Right lobe of liver (tissue), 6 donors: ENCODE measurements around the gene IL18RAP. TPM values are rescaled to one million over a fixed set of nuclear protein-coding genes. Genes with fewer than 3 reads are reported as not detected.

Source experiments
- ATAC-seq, 4 donors: fragments of 200-7000 bp; cut with Tn5 transposase; one replicate each; pipeline ENCODE4 v1.9.1; 2020; ENCODE audit warnings: mild to moderate bottlenecking in 4 of 4, moderate library complexity in 4 of 4
- DNase-seq, 3 donors: peaks; one replicate each; pipeline ENCODE4 v3.0.0-alpha.2; 2020
- H3K27ac ChIP-seq, 3 donors: fragments of 200-600 bp; one replicate each; pipeline ENCODE4 v1.8.0; 2022
- H3K27me3 ChIP-seq, 2 donors: fragments of 200-600 bp; one replicate each; pipeline ENCODE4 v1.8.0; 2022
- H3K36me3 ChIP-seq, 4 donors: fragments of 200-600 bp; sonication (generic) in 1 of 4; one replicate each; pipeline versions ENCODE4 v1.5.1 to v1.8.0; 2017 to 2022; ENCODE audit warnings: control low read depth in 1 of 4
- H3K4me1 ChIP-seq, 4 donors: fragments of 200-600 bp; sonication (generic) in 1 of 4; one replicate each; pipeline versions ENCODE4 v1.5.1 to v1.8.0; 2017 to 2022; ENCODE audit warnings: control low read depth in 1 of 4
- H3K4me3 ChIP-seq, 3 donors: fragments of 200-600 bp; one replicate each; pipeline ENCODE4 v1.8.0; 2022
- H3K9me3 ChIP-seq, 4 donors: fragments of 200-600 bp; sonication (generic) in 1 of 4; one replicate each; pipeline versions ENCODE4 v1.5.1 to v1.8.0; 2017 to 2022; ENCODE audit warnings: control low read depth in 1 of 4
- CTCF ChIP-seq, 4 donors: fragments of 200-600 bp in 3 of 4; fragments of 450-650 bp in 1 of 4; IDR thresholded peaks; one replicate each; pipeline versions ENCODE4 v1.5.1 to v1.8.0; 2016 to 2022; ENCODE audit warnings: antibody characterized with exemption in 4 of 4, mild to moderate bottlenecking in 2 of 4
- POLR2A ChIP-seq: fragments of 450-650 bp; IDR thresholded peaks from one replicate; pipeline ENCODE4 v1.6.1; 2017; ENCODE audit warnings: antibody characterized with exemption, mild to moderate bottlenecking
- WGBS: methylation state at CpG from one replicate; pipeline ENCODE4 v1.1.6; 2018; ENCODE audit warnings: low coverage, low lambda C conversion rate; ENCODE audit not compliant: insufficient coverage; ENCODE audit errors: missing lambda C conversion rate; 5-methylcytosine and 5-hydroxymethylcytosine counted together
- intact Hi-C, 2 donors: fragments of 100-400 bp; cut with DNase I; formaldehyde crosslinking; loops; one replicate each; pipeline versions ENCODE4 v1.11.2 to v1.14.1; 2022
- total RNA-seq, 6 experiments: library from RNA; depleted of rRNA in 2 of 6; stranded (reverse); fragments of >200 nt in 2 of 6; fragmentation: NEBNext Ultra II Directional in 3 of 6; extraction: Animal tissue kit (Norgen Biotek cat#: 25700) in 3 of 6; gene quantifications; one replicate each; pipeline versions ENCODE4 v1.1.0 to v1.2.4, GENCODE V29; 2016 to 2023
- donor health status: DM: no; HTN: yes; CAD: no.
- donor health status: DM: no; HTN: no; CAD: no.
- donor health status: DM: no; HTN: no; CAD: no.
- donor health status: DM: no; HTN: yes; CAD: no.
- donor health status: DM: no; HTN: yes; CAD: no.

The IL18RAP gene
- total RNA-seq, 6 experiments from 2014 or later = 0.22 to 2.7 (median 0.67) TPM

DNA sequence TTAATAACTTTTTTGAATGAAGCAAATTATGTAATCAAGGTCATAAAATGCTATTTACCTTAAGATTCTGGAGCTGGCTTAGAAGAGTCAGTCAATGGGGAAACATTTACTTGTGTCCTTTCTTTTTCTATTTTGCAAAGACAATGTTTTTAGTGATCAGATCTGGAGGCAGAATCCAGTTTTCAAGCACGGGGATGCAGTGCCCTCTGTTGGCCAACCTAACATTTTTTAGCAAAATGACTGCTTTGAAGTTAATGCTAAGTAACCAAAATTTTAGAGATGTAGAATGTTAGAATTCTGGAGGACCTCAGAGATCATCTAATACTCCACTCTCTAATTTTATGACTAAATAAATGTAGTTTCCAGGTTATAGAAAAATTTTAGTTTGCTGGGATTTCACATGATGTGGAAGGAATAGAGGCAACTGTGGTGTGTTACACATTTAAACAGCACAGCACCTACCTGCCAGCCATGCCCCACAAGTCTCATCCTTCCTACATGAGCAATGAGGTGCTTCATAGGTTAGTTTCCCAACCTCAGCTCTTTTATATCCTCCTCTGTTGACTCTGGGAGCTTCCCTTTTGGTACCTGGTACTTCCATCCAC, 26.5 kb downstream of the IL18RAP start:
- no peak overlapping the region for H3K27ac ChIP-seq
- H3K4me1 ChIP-seq = no peaks in the 10 kb centered on the region
- 0% methylated on average over 1 of the region's 1 CpG for WGBS
- peak; percentile 63 to 73 (median 67) for ATAC-seq
- no peaks in the 10 kb centered on the region for H3K27me3 ChIP-seq
- TF ChIP-seq POLR2A (no peak), CTCF (IDR thresholded peaks at IDR 0.05) (peak; percentile 69 to 76 (median 72))
- no peaks in the 10 kb centered on the region for H3K36me3 ChIP-seq
- peak in 1 of 3 donors; percentile 22 for DNase-seq
- no peaks in the 10 kb centered on the region for H3K9me3 ChIP-seq
- intact Hi-C loops = loop anchor here in 1 of 2 donors (10.0 kb wide), 1 partner anchor 205 kb away; no protein-coding TSS in a partner anchor
- no peak overlapping the region for H3K4me3 ChIP-seq

GRCh38 chr2:102451968-102452367, 29.0 kb downstream of the IL18RAP start:
- Histone ChIP-seq H3K4me1 (no peaks in the 10 kb centered on the region), H3K4me3 (no peak overlapping the region), H3K9me3 (no peaks in the 10 kb centered on the region), H3K27me3 (no peaks in the 10 kb centered on the region), H3K27ac (no peak overlapping the region), H3K36me3 (no peaks in the 10 kb centered on the region)
- intact Hi-C loops = no loop called here
- WGBS = 40% methylated on average over 1 of the region's 2 CpGs
- ATAC-seq = no peak
- TF ChIP-seq POLR2A (no peak), CTCF (IDR thresholded peaks at IDR 0.05) (no peak)
- DNase-seq = no peak

- no peak for TF ChIP-seq POLR2A
- TF ChIP-seq CTCF (IDR thresholded peaks at IDR 0.05) = no peak
- Histone ChIP-seq H3K36me3 (no peaks in the 10 kb centered on the region), H3K4me3 (no peak overlapping the region), H3K9me3 (no peaks in the 10 kb centered on the region), H3K4me1 (no peaks in the 10 kb centered on the region), H3K27me3 (no peaks in the 10 kb centered on the region), H3K27ac (no peak overlapping the region)
- ATAC-seq (no peak), DNase-seq (no peak)
- intact Hi-C loops = no loop called here
- 58% methylated on average over 4 of the region's 4 CpGs for WGBS
Observed at GRCh38 chr2:102453501-102453900, 30.5 kb downstream of the IL18RAP start.

DNA sequence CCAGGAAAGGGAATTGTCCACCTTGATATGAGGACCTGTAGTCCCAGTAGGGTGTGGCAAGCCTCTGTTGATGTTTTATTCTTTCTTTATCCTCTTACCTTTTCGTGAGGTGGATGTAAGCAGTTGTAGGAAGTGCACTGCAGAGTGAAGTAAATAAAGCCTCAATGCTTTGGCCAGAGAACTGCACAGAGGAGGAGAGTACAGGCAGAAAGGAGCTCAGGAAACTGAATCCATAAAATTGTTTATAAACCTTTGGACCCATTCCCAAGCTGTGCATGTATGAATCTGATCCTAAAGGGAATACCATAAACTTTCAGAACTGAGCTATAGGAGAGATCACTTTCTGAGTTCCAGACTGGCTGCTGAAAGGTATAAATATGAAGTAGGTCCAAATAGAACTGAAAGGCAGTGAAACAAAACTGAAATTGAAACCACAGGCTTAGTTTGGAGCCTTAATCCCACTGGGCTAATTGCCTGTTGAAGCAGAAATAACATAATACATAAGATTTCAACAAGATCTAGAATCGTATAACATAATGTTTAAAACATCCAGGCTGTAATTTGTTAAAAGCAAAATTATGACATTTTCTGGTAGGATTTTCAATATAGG, 32.2 kb downstream of the IL18RAP start:
- DNase-seq (no peak), ATAC-seq (no peak)
- TF ChIP-seq POLR2A (no peak), CTCF (IDR thresholded peaks at IDR 0.05) (no peak)
- Histone ChIP-seq H3K36me3 (no peaks in the 10 kb centered on the region), H3K27ac (no peak overlapping the region), H3K27me3 (no peaks in the 10 kb centered on the region), H3K4me1 (no peaks in the 10 kb centered on the region), H3K9me3 (no peaks in the 10 kb centered on the region), H3K4me3 (no peak overlapping the region)
- intact Hi-C loops = no loop called here
- WGBS = 58% methylated on average over 2 of the region's 2 CpGs
